OCI-LY3 (cell line): ENCODE data around the gene INTS11.

Source experiments
- H2AFZ ChIP-seq: fragments of 200-600, 300-600 bp; shearing (Covaris generic); 2 replicates; pipeline ENCODE4 v1.6.0; 2014; ENCODE audit warnings: antibody characterized with exemption, low read depth, low read length
- H3K27ac ChIP-seq: fragments of 200-600, 300-600 bp; sonication (generic); 2 replicates; pipeline ENCODE4 v1.5.1; 2014; ENCODE audit warnings: mild to moderate bottlenecking, low read length, moderate library complexity, mixed read lengths
- H3K27me3 ChIP-seq: fragments of 200-600, 300-600 bp; sonication (generic); 2 replicates; pipeline ENCODE4 v1.6.1; 2014; ENCODE audit warnings: low read depth, low read length, mixed read lengths
- H3K36me3 ChIP-seq: fragments of 200-600, 300-600 bp; sonication (generic); replicated peaks from 2 replicates; pipeline ENCODE3; 2014; ENCODE audit warnings: low read depth, low read length, mixed read lengths
- H3K4me1 ChIP-seq: fragments of 300-600, 200-600 bp; sonication (generic); 2 replicates; pipeline ENCODE4 v1.6.1; 2014; ENCODE audit warnings: low read length, mixed read lengths
- H3K4me2 ChIP-seq: fragments of 200-600, 300-600 bp; sonication (generic); 2 replicates; pipeline ENCODE4 v1.6.1; 2014; ENCODE audit warnings: low read length, mixed read lengths
- H3K4me3 ChIP-seq: fragments of 300-600, 200-600 bp; sonication (generic); 2 replicates; pipeline ENCODE4 v1.5.1; 2014; ENCODE audit warnings: antibody characterized with exemption, mild to moderate bottlenecking, low read length, moderate library complexity
- H3K79me2 ChIP-seq: fragments of 300-600, 200-600 bp; shearing (Covaris generic); 2 replicates; pipeline ENCODE4 v1.6.1; 2014; ENCODE audit warnings: mild to moderate bottlenecking, low read length, mixed read lengths
- H3K9ac ChIP-seq: fragments of 300-600, 200-600 bp; shearing (Covaris generic); 2 replicates; pipeline ENCODE4 v1.6.0; 2014; ENCODE audit warnings: mild to moderate bottlenecking, low read length, moderate library complexity
- H3K9me3 ChIP-seq: fragments of 200-600, 300-600 bp; shearing (Covaris generic); 2 replicates; pipeline ENCODE4 v1.6.1; 2014; ENCODE audit warnings: low read length, mixed read lengths; ENCODE audit not compliant: insufficient read depth
- H4K20me1 ChIP-seq: fragments of 200-600, 300-600 bp; sonication (generic); 2 replicates; pipeline ENCODE4 v1.6.1; 2016; ENCODE audit warnings: low read length, mixed read lengths; ENCODE audit not compliant: insufficient read depth
- EZH2phosphoT487 ChIP-seq: fragments of 200-600 bp; shearing (Covaris generic); IDR thresholded peaks from 2 replicates; pipeline ENCODE4 v1.6.1; 2018; ENCODE audit warnings: antibody characterized with exemption, mixed run types, low read depth
- TF ChIP-seq, protein P1 (sequence below): fragments of 200-600, 300-600 bp; sonication (generic); IDR thresholded peaks from 2 replicates; pipeline ENCODE4 v1.5.1; 2014; ENCODE audit warnings: antibody characterized with exemption, low read length, low read depth

The INTS11 gene

GRCh38 chr1:1337793-1338147 lies 13.3 kb upstream of the INTS11 start:
- Histone ChIP-seq H3K4me2 (no peak overlapping the region), H3K27ac (no peak overlapping the region), H3K36me3 (peaks cover 12% of the 10 kb centered on the region), H4K20me1 (0 out of 2 replicates have a peak, but pooled peaks cover 7% of the 10 kb centered on the region), H3K9me3 (no peaks in the 10 kb centered on the region), H2AFZ (no peak overlapping the region), H3K9ac (no peak overlapping the region), H3K27me3 (no peaks in the 10 kb centered on the region), H3K4me1 (no peaks in the 10 kb centered on the region), H3K4me3 (no peak overlapping the region), H3K79me2 (no peaks in the 10 kb centered on the region)
- no peak for TF ChIP-seq EZH2phosphoT487
- TF ChIP-seq, protein P1, sequence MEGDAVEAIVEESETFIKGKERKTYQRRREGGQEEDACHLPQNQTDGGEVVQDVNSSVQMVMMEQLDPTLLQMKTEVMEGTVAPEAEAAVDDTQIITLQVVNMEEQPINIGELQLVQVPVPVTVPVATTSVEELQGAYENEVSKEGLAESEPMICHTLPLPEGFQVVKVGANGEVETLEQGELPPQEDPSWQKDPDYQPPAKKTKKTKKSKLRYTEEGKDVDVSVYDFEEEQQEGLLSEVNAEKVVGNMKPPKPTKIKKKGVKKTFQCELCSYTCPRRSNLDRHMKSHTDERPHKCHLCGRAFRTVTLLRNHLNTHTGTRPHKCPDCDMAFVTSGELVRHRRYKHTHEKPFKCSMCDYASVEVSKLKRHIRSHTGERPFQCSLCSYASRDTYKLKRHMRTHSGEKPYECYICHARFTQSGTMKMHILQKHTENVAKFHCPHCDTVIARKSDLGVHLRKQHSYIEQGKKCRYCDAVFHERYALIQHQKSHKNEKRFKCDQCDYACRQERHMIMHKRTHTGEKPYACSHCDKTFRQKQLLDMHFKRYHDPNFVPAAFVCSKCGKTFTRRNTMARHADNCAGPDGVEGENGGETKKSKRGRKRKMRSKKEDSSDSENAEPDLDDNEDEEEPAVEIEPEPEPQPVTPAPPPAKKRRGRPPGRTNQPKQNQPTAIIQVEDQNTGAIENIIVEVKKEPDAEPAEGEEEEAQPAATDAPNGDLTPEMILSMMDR: no peak

DNA sequence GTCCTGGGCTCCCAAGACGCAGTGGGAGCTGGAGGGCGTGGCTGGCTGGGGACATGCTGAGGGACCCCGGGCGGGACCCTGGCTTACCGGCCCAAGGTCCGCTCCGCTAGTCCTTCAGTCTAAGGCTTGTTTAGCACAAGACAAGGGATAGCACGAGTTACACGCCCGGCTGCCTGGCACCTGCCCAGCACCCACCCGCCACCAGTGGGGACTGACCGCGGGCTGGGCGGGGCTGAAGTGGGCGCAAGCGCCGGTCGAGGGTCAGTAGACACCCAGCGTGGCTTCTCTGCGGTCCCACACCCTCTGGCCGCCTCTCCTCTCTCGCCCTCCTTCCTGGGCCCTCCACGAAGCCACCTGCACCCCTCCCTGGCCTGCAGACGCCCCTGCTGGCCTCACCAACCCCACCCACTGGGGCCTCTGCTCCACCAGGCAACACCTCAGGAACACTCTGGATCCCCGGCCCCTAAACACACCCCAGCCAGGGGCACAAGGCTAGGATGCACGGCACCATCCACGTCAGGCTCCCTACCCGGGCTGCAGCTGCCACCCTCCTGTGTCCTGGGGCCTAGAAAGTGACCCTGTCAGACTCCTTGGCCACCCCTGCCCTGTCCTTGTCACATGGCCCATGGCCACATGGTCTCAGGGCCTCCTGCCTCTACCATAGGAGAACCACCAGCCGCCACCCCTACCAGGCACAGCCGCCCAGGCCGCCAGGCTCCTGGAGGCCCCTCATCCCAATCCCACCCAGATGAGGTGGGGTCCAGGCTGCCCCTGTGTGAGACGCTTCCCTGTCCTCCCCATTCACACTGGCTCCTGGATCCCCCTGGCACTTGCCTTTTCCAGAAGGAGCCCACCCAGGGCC lies 12.7 kb upstream of the INTS11 start:
- Histone ChIP-seq H3K27me3 (no peaks in the 10 kb centered on the region), H3K36me3 (peaks cover 12% of the 10 kb centered on the region), H4K20me1 (0 out of 2 replicates have a peak, but pooled peaks cover 7% of the 10 kb centered on the region), H3K79me2 (no peaks in the 10 kb centered on the region), H3K4me3 (no peak overlapping the region), H3K4me2 (no peak overlapping the region), H3K4me1 (no peaks in the 10 kb centered on the region), H3K9ac (no peak overlapping the region), H2AFZ (no peak overlapping the region), H3K9me3 (no peaks in the 10 kb centered on the region), H3K27ac (no peak overlapping the region)
- no peak for TF ChIP-seq EZH2phosphoT487
- TF ChIP-seq, protein P1: no peak

DNA sequence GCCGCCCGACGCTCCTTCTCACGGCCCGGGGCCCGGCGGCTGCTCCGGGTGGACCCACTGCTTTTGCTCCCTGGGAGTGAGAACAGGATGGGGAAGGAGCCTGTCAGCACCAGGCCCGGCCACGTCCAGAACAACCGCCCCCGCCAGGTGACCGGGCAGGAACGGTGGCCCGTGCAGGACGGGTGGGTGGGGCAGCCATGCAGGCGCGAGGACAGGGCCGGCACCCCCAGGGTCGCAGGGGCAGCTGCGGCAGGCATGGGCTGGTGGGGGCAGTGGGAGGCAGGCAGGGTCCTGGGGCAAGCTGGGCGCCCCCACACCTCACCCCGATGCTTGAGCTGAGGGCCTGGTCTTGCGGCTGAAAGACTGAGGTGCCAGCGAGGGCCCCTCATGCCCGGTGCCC lies 12.0 kb upstream of the INTS11 start:
- peaks cover 6% of the 10 kb centered on the region for H3K36me3 ChIP-seq
- no peak for TF ChIP-seq EZH2phosphoT487
- TF ChIP-seq, protein P1: no peak

DNA sequence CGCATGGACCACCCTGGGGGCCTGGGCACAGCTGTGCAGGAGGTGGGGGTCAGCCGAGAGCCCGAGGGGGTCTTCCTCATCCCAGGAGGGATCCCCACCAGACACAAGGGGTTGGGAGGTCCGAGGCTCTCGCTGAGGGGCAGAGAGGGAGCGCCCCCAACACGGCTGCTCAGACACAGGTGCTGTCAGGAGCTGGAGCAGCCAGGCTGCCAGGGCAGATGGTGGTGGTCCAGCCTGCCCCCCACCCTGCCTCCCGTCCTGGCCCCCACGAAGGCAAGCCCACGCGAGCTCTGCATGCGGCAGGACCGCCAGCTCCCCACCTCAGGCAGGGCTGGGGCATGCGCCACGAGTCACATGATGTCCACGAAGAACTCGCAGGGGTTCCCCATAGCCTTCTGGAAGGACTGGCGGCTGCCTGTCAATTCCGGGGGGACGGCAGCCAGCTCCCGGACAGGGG lies 11.4 kb upstream of the INTS11 start:
- Histone ChIP-seq H3K27me3 (no peaks in the 10 kb centered on the region), H3K9me3 (no peaks in the 10 kb centered on the region), H3K27ac (no peak overlapping the region), H3K4me1 (no peaks in the 10 kb centered on the region), H3K36me3 (no peaks in the 10 kb centered on the region), H3K4me2 (no peak overlapping the region), H2AFZ (no peak overlapping the region), H3K79me2 (no peaks in the 10 kb centered on the region), H3K9ac (no peak overlapping the region), H3K4me3 (no peak overlapping the region), H4K20me1 (0 out of 2 replicates have a peak, but pooled peaks cover under 1% of the 10 kb centered on the region)
- no peak for TF ChIP-seq EZH2phosphoT487
- TF ChIP-seq, protein P1: no peak

More for the DNA sequence above, 12.0 kb upstream of the INTS11 start:
- Histone ChIP-seq H3K9me3 (no peaks in the 10 kb centered on the region), H3K4me3 (no peak overlapping the region), H3K9ac (no peak overlapping the region), H4K20me1 (0 out of 2 replicates have a peak, but pooled peaks cover 7% of the 10 kb centered on the region), H2AFZ (no peak overlapping the region), H3K27me3 (no peaks in the 10 kb centered on the region), H3K27ac (no peak overlapping the region), H3K79me2 (no peaks in the 10 kb centered on the region), H3K4me1 (no peaks in the 10 kb centered on the region), H3K4me2 (no peak overlapping the region)
